ENCODE data around the gene SLC13A2. TPM values are rescaled to one million over a fixed set of nuclear protein-coding genes. Genes with fewer than 3 reads are reported as not detected.
A peak's percentile ranks its signal among the peaks of the same experiment; 100 is the strongest.

SLC13A2 gene
- total and polyA plus RNA-seq, 2 experiments from 2014 or later = not detected

DNA sequence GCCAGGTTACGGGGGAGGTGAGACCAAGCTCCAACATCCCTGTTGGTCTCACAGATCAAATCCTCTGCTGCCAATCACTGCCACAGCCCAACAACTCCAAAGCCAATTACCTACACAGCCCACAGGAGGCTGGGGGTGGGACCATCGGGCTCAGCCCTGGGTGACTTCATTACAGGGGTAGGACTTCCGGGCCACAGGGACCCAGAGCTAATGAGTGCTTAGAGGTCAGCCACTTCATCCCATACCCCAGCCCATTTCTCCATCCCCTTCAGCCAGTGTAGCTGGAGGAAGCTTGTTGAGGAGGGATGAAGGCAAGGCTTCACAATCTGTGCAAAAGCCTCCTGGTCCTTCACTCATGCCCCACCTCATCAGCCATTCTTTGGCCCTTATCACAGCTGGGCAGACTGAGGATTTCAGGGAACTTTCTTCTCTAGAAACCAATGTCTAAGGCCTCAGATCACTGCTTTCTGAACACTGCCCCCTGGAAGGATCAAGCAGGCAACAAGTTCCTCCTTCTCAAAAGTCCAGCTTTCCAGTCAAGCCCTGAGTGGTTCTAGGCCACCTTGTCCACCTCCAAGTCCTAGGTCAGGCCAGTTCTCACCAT, 38.5 kb downstream of the SLC13A2 start:
- Mint-ChIP-seq H3K4me1 (peaks cover 15% of the 10 kb centered on the region), H3K36me3 (ENCODE audit: low read depth) (no peaks in the 10 kb centered on the region), H3K27ac (no peak overlapping the region), H3K9me3 (peaks cover 6% of the 10 kb centered on the region), H3K27me3 (ENCODE audit: insufficient read depth, low read depth, poor library complexity) (peaks cover 11% of the 10 kb centered on the region), H3K4me3 (no peak overlapping the region)
- no peak overlapping the region for H2AFZ ChIP-seq
- no peaks in the 10 kb centered on the region for H3K79me2 ChIP-seq (replicated peaks; ENCODE audit: insufficient read depth)
- 0 out of 2 replicates have a peak, but pooled peaks cover 6% of the 10 kb centered on the region for H3K27me3 ChIP-seq (ENCODE audit: insufficient read depth)
- H3K4me3 ChIP-seq = no peak overlapping the region
- peaks cover 15% of the 10 kb centered on the region; the same call in 1 of the 2 replicates for H3K4me1 ChIP-seq (ENCODE audit: insufficient read depth)
- ATAC-seq (no peak), DNase-seq (ENCODE audit: low spot score) (no peak)
- H4K20me1 ChIP-seq (replicated peaks; ENCODE audit: insufficient read depth) = no peaks in the 10 kb centered on the region
- no peaks in the 10 kb centered on the region for H3F3A ChIP-seq (replicated peaks; ENCODE audit: low read depth)
- no peaks in the 10 kb centered on the region for H3K9me2 ChIP-seq (ENCODE audit: insufficient read depth)
- H3K4me2 ChIP-seq = no peak overlapping the region
- H3K36me3 ChIP-seq (ENCODE audit: insufficient read depth) = no peaks in the 10 kb centered on the region
- TF ChIP-seq, protein P1, sequence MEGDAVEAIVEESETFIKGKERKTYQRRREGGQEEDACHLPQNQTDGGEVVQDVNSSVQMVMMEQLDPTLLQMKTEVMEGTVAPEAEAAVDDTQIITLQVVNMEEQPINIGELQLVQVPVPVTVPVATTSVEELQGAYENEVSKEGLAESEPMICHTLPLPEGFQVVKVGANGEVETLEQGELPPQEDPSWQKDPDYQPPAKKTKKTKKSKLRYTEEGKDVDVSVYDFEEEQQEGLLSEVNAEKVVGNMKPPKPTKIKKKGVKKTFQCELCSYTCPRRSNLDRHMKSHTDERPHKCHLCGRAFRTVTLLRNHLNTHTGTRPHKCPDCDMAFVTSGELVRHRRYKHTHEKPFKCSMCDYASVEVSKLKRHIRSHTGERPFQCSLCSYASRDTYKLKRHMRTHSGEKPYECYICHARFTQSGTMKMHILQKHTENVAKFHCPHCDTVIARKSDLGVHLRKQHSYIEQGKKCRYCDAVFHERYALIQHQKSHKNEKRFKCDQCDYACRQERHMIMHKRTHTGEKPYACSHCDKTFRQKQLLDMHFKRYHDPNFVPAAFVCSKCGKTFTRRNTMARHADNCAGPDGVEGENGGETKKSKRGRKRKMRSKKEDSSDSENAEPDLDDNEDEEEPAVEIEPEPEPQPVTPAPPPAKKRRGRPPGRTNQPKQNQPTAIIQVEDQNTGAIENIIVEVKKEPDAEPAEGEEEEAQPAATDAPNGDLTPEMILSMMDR (conservative IDR thresholded peaks at IDR 0.05; ENCODE audit: low read depth in 2 of 2) = peak in 1 of 2 experiments; percentile 20; a peak in 1 of 4 replicates
- TF ChIP-seq NANOG (IDR thresholded peaks at IDR 0.05; ENCODE audit: borderline replicate concordance) = no peak
- TF ChIP-seq JUNB (IDR thresholded peaks at IDR 0.05; ENCODE audit: unreplicated experiment) = no peak
- no peak overlapping the region for H3K27ac ChIP-seq (ENCODE audit: low read depth)

GRCh38 chr17:28513476-28513875, 40.0 kb downstream of the SLC13A2 start:
- Histone ChIP-seq H3K79me2 (replicated peaks; ENCODE audit: insufficient read depth) (no peaks in the 10 kb centered on the region), H2AFZ (no peak overlapping the region), H3K27ac (ENCODE audit: low read depth) (no peak overlapping the region), H3K9me2 (ENCODE audit: insufficient read depth) (no peaks in the 10 kb centered on the region), H3K36me3 (ENCODE audit: insufficient read depth) (no peaks in the 10 kb centered on the region), H3K27me3 (ENCODE audit: insufficient read depth) (0 out of 2 replicates have a peak, but pooled peaks cover under 1% of the 10 kb centered on the region), H3K4me3 (no peak overlapping the region), H3F3A (replicated peaks; ENCODE audit: low read depth) (no peaks in the 10 kb centered on the region), H3K4me1 (ENCODE audit: insufficient read depth) (0 out of 2 replicates have a peak, but pooled peaks cover 1% of the 10 kb centered on the region), H4K20me1 (replicated peaks; ENCODE audit: insufficient read depth) (no peaks in the 10 kb centered on the region), H3K4me2 (no peak overlapping the region)
- H3K27me3 Mint-ChIP-seq (ENCODE audit: insufficient read depth, low read depth, poor library complexity) = peaks cover 10% of the 10 kb centered on the region
- no peak for DNase-seq (ENCODE audit: low spot score)
- no peak overlapping the region for H3K4me3 Mint-ChIP-seq
- no peak for ATAC-seq
- no peaks in the 10 kb centered on the region for H3K36me3 Mint-ChIP-seq (ENCODE audit: low read depth)
- no peak overlapping the region for H3K27ac Mint-ChIP-seq
- H3K9me3 Mint-ChIP-seq = peaks cover 9% of the 10 kb centered on the region
- H3K4me1 Mint-ChIP-seq = peaks cover 6% of the 10 kb centered on the region
- TF ChIP-seq POLR2AphosphoS5 (IDR thresholded peaks at IDR 0.05; ENCODE audit: low read depth) (no peak), STAT1 (IDR thresholded peaks at IDR 0.05; ENCODE audit: unreplicated experiment) (no peak), CREB1 (CRISPR knock-in tag; IDR thresholded peaks at IDR 0.05; ENCODE audit: low read depth) (no peak), EZH2 (IDR thresholded peaks at IDR 0.05; ENCODE audit: low read depth, unreplicated experiment) (no peak), ZNF331 (CRISPR knock-in tag; IDR thresholded peaks at IDR 0.05; ENCODE audit: low read depth) (no peak), JUNB (IDR thresholded peaks at IDR 0.05; ENCODE audit: unreplicated experiment) (no peak), EZH2phosphoT487 (IDR thresholded peaks at IDR 0.05; ENCODE audit: unreplicated experiment) (no peak)
- TF ChIP-seq, protein P2, sequence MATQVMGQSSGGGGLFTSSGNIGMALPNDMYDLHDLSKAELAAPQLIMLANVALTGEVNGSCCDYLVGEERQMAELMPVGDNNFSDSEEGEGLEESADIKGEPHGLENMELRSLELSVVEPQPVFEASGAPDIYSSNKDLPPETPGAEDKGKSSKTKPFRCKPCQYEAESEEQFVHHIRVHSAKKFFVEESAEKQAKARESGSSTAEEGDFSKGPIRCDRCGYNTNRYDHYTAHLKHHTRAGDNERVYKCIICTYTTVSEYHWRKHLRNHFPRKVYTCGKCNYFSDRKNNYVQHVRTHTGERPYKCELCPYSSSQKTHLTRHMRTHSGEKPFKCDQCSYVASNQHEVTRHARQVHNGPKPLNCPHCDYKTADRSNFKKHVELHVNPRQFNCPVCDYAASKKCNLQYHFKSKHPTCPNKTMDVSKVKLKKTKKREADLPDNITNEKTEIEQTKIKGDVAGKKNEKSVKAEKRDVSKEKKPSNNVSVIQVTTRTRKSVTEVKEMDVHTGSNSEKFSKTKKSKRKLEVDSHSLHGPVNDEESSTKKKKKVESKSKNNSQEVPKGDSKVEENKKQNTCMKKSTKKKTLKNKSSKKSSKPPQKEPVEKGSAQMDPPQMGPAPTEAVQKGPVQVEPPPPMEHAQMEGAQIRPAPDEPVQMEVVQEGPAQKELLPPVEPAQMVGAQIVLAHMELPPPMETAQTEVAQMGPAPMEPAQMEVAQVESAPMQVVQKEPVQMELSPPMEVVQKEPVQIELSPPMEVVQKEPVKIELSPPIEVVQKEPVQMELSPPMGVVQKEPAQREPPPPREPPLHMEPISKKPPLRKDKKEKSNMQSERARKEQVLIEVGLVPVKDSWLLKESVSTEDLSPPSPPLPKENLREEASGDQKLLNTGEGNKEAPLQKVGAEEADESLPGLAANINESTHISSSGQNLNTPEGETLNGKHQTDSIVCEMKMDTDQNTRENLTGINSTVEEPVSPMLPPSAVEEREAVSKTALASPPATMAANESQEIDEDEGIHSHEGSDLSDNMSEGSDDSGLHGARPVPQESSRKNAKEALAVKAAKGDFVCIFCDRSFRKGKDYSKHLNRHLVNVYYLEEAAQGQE (IDR thresholded peaks at IDR 0.05; ENCODE audit: unreplicated experiment) = no peak
- TF ChIP-seq, protein P1 (conservative IDR thresholded peaks at IDR 0.05; ENCODE audit: low read depth in 2 of 2) = no peak

Data from GM23338 (cell line).